Peyer's patch (tissue), 4 donors: ENCODE measurements around the gene KIAA0408.

Experiments
- CTCF ChIP-seq, 6 experiments: fragments of 450-650 bp in 4 of 6; fragments of 200-600 bp in 2 of 6; sonication (generic) in 1 of 6; IDR thresholded peaks; one replicate each; pipeline ENCODE4 v1.5.1; 2017 to 2019; ENCODE audit warnings: antibody characterized with exemption in 6 of 6, mild to moderate bottlenecking in 3 of 6, moderate library complexity in 1 of 6
- POLR2A ChIP-seq, 2 donors: fragments of 450-650 bp; IDR thresholded peaks; one replicate each; pipeline ENCODE4 v1.5.1; 2017; ENCODE audit warnings: antibody characterized with exemption in 2 of 2, mild to moderate bottlenecking in 2 of 2, moderate library complexity in 2 of 2

DNA sequence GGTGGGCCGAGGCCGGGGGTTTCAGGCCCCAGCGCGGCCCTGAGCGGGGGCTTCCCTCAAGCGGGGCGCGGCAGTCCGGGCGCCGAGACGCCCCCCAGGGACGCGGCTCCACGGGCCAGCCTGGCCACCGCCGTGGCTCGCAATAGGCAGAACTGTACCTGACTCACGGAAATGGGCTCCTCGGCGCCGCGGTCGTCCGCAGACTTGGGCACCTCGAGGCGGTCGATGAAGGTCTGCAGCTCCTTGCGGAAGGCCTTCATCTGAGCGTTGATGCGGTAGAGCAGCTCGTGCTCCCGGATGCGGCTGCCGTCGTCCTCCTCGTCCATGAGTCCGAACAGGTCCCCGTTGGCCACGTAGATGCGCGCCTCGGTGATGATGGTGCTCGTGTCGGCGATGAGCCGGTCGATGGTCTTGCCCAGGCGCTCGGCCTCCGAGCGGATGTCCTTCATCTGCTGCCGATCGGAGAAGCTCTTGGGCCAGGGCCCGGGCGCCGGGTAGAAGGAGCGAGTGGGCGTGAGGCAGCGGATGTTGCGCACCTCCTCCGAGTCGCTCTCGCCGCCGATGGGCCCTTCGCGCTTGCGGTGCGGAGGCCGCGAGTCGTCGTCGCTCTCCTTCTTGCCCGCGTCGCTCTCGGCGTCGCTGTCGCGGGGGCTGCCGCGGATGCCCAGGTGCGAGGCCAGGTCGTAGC, 16.1 kb upstream of the KIAA0408 start:
- TF ChIP-seq CTCF (IDR thresholded peaks at IDR 0.05) = no peak
- TF ChIP-seq POLR2A (IDR thresholded peaks at IDR 0.05) = no peak
